Embryonic facial prominence (tissue), 1 donor: ENCODE data around the gene SYNPO2.
"Not testable (repeated sequence)": the region's sequence is repeated elsewhere in the genome, so short reads cannot be mapped to it uniquely, and the experiment has no call there.

Experiments
- DNase-seq: peaks from one replicate; pipeline ENCODE4 v3.0.0-alpha.2; 2016; ENCODE audit errors: extremely low spot score

SYNPO2 gene

DNA sequence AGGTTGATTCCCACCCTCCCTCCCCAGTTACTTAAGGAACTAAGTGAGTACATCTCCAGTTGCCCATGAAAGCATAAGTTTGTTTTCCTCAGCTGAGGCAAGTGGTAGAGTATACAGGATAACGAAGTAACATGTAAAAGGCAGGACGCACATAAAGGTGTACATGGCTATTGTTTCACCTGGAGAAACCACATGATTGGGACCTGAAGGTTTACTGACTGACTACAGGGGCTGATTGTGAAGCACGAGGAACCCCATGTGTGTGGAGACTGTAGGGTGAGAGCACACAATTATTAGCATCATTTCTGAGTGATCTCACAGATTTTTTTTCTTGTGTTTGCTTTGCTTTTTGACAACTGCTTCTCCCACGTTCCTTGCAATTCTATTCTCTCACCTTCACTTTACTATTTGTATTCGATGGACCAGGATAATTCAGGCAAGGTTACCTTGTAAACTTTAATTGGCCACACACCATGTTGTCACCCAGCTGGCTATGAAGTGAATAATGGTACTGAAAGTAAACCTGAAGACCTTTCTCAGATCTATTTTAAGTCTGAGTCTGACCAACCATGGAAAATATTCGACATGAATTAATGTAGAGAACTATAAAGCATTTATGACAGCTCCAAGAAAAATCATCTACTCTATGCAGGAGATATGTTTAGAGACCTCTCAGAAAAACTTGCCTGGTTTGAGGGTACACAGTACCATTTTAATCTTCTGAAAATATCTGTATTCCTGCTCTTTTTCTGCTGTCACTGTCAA lies 144.4 kb downstream of the SYNPO2 start:
- no peak for DNase-seq

DNA sequence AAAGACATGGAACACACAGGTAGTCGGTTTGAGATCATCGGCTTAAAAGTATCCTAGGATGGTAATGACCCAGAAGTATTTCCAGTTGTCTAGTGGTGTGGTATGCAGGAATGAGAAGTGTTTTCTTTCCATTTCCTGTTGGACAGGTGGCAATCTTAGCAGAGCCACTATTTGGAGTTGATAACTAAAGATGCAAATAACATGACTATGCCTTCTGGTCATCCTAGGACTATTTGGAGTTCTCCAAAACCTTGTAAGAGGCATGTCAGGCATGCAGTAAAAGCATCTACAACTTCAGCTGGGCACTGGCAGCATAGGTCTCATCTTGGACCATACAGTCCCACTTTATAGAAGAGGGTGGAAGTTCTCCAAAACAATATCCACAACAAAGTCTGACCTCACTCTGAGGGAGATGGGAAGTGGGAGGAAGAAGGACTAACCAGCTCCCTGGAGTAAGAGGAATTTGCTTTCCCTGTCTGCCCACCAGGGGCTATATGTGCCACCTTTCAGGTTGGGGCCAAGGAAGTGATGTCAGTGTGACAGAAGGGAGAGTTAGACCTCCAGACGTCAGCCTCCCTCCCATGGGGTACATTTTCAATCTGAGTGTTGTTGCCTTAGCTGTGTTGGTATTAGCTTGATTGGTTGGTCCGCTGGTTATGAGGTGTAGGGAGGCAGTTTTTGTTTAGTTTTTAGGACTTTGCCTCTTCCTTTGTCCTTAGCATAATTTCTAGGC lies 145.8 kb downstream of the SYNPO2 start:
- DNase-seq = no peak

GRCh38 chr4:119035951-119036737 lies 147.5 kb downstream of the SYNPO2 start:
- no peak for DNase-seq

GRCh38 chr4:119037709-119038108 lies 149.1 kb downstream of the SYNPO2 start:
- DNase-seq = no peak

GRCh38 chr4:119038116-119038841 lies 149.6 kb downstream of the SYNPO2 start:
- no peak for DNase-seq

DNA sequence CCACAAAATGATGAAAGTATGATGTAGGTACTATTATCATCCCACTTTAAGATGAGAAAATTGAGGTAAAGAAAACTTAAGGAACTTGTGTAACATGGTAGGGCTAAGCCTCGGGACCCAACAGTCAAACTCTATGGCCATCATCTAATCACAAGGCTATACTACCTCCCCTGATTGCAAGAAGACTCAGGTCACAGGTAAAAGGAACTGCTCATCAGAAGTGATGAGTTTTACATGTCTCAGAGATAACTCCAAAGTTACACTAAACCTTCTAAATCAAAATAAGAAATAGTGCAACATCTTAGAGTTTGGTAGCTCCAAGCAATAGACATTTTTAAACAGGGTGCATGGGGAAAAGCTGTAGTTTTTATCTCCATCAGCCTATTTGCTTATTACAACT lies 150.5 kb downstream of the SYNPO2 start:
- DNase-seq = no peak

DNA sequence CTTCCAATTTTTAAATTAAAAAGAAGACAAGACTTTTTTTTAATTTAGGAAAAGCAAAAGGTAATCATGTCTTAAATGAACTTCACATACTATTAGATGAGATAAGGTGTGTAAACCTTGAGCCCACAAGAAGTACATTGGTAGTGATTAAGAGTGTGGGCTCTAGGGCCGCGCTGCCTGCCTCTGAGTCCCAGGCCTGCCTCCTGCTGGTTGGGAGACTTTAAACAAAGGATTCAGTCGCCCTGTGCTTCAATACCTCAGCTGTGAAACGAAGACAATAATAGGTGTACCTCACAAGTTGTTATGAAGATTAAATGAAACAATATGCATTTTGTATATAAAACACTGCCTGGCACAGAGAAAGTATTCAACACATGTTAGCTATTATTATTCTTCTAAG lies 151.1 kb downstream of the SYNPO2 start:
- DNase-seq = no peak

DNA sequence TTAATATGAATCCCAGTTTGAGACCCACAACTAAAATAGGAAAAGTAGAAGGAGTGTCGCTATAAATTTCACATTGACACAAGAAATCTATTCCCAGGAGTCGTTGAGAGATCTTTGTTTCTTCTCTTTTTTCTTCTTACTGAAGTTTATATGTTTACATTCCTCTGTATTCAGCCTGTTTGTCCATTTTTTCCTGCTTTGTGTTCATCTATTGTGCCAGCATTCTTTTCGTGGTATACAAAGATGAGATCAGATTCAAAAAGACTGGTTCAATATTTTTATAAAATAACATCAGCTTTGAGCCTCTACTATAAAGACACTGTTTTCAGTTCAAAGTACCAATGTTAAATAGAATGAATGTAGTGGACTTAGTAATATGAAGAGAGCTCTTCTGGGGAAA lies 151.6 kb downstream of the SYNPO2 start:
- no peak for DNase-seq

DNA sequence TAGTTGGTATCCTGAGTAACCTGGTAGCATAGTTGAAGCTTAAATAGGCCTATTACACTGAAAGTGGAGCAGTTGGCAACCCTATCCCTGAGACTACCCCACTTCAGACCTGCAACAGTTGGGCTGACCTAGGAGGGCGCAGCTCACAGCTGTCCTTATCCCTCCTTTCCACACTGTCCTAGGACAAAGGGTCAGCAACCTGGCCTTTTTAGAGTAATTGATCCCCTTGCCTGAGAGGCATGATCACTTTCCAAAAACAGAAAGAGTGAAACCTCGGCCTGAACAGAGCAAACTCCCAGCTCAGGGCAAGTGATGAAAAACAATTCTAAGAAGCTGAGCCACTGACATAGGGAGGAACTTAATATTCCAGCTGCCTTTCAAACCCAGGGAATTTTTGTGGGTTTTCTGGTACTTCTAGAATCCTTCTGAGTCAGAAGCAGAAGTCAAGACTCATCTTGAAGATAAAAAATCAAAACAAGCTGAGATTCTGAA lies 152.1 kb downstream of the SYNPO2 start:
- no peak for DNase-seq

- DNase-seq = no peak
Observed at GRCh38 chr4:119041396-119041795, 152.7 kb downstream of the SYNPO2 start.

GRCh38 chr4:119041951-119042560 lies 153.4 kb downstream of the SYNPO2 start:
- DNase-seq = peak; percentile 58

- no peak for DNase-seq
Observed at GRCh38 chr4:119046263-119046662, 157.6 kb downstream of the SYNPO2 start.

DNA sequence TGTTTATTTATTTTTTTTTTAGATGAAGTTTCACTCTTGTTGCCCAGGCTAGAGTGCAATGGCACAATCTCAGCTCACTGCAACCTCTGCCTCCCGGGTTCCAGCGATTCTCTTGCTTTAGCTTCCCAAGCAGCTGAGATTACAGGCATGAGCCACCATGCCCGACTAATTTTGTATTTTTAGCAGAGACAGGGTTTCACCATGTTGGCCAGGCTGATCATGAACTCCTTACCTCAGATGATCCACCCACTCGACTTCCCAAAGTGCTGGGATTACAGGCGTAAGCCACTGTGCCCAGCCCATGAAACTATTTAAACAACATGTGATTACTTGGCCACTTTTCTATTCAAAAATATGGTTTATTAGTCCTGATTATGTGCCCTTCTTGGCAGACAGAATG lies 158.4 kb downstream of the SYNPO2 start:
- DNase-seq = not testable (repeated sequence)

GRCh38 chr4:119048446-119048845 lies 159.8 kb downstream of the SYNPO2 start:
- no peak for DNase-seq

GRCh38 chr4:119049342-119049741 lies 160.7 kb downstream of the SYNPO2 start:
- no peak for DNase-seq

DNA sequence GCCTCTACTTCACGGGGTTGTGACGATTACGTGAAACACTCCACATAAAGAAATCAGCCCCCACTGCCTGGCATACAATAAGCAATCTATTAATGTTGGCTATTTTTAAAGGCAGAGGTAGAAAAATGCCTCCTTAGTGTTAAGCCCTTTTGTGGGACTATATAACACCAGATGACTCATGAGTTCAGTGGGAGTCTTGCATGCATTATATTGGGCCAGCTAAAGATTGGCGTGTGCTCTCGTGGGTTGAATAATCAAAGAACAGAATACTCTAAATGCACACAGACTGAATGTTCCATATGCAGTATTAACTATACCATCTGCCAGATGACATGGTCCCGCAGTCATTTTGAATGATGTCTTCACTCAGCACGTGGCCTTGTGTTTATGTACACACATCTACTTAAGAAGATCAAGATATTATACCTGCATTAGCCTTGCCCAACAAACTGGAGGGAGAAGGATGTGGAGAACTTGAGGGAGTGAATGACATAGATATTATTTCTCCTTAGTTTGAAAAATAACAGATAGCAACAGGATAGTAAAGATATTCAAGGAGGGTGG lies 162.0 kb downstream of the SYNPO2 start:
- DNase-seq = no peak

GRCh38 chr4:119053245-119053644 lies 164.6 kb downstream of the SYNPO2 start:
- DNase-seq = no peak

- no peak for DNase-seq
Observed at GRCh38 chr4:119053997-119054396, 165.3 kb downstream of the SYNPO2 start.

DNA sequence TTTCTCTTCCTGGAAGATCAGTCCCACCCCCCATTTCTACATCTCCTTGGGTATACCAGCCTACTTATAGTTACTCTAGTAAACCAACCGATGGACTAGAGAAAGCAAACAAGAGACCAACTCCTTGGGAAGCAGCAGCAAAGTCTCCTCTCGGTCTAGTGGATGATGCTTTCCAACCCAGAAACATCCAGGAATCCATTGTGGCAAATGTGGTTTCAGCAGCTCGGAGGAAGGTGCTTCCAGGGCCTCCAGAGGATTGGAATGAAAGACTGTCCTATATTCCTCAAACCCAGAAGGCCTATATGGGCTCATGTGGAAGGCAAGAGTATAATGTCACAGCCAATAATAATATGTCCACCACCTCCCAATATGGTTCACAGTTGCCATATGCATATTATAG lies 168.8 kb downstream of the SYNPO2 start:
- no peak for DNase-seq

DNA sequence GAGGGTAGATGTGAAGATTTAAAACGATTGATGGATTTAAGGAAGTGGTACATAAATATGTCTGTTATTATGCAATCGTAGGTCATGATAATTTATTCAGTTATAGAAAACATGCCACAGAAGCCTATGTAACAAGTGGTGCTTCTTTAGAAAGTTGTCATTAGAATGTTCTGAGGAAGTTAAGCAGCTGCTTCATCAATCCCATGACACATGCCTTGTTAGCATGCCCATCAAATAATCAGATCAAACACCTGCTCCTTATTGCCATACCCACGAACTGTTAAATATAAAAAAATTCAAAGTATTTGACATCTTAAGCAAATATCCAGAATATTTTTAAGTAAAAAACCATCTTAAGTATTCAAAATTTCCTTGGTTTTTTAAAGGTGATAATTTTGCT lies 170.6 kb downstream of the SYNPO2 start:
- no peak for DNase-seq

DNA sequence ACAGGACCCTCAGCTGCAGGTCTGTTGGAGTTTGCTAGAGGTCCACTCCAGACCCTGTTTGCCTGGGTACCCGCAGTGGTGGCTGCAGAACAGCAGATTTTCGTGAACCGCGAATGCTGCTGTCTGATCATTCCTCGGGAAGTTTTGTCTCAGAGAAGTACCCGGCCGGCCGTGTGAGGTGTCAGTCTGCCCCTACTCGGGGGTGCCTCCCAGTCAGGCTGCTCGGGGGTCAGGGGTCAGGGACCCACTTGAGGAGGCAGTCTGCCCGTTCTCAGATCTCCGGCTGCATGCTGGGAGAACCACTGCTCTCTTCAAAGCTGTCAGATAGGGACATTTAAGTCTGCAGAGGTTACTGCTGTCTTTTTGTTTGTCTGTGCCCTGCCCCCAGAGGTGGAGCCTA lies 178.5 kb downstream of the SYNPO2 start:
- not testable (repeated sequence) for DNase-seq
